HepG2 (cell line): Measurements from ENCODE around the gene FOXE3. TPM values are rescaled to one million over a fixed set of nuclear protein-coding genes. Genes with fewer than 3 reads are reported as not detected.

Experiments used
- ATAC-seq: fragments of 200-7000 bp; cut with Tn5 transposase; 3 replicates; pipeline ENCODE4 v1.9.1; 2020; ENCODE audit warnings: mild to moderate bottlenecking, moderate library complexity
- Bru-seq: library from RNA; stranded (reverse); fragments of 400-500 nt; gene quantifications from one replicate; lab custom pipeline; 2021; lab: Mats Ljungman, UMichigan
- BruChase-seq, 2 experiments: library from RNA; stranded (reverse); fragments of 400-500 nt; gene quantifications; one replicate each; lab custom pipeline; 2021; lab: Mats Ljungman, UMichigan
- BruUV-seq: library from RNA; stranded (reverse); fragments of 400-500 nt; replicated peaks from 2 replicates; lab custom pipeline; 2021; lab: Mats Ljungman, UMichigan
- CTCF ChIA-PET: fragments of 300-600 bp; formaldehyde crosslinking; extraction: SDS; loops from one replicate; lab custom pipeline; 2021; ENCODE audit warnings: low total read pairs, inconsistent platforms, low intra/inter-chr PET ratio; lab: Yijun Ruan, JAX
- POLR2A ChIA-PET: fragments of 350-600 bp; sonication (Branson Sonifier 250); formaldehyde crosslinking; loops from one replicate; lab custom pipeline; 2020; ENCODE audit warnings: antibody characterized with exemption, inconsistent platforms; lab: Yijun Ruan, JAX
- DNase-seq: peaks from one replicate; pipeline ENCODE4 v3.0.0-alpha.2; 2015; ENCODE audit warnings: low spot score
- FAIRE-seq: peaks from 3 replicates; lab custom pipeline; 2011; peaks lifted over from hg19 to GRCh38; lab: Jason Lieb, UNC
- H2AFZ ChIP-seq: one replicate; pipeline ENCODE4 v1.6.1; 2011; ENCODE audit warnings: low read length, inconsistent platforms
- H3K27ac ChIP-seq: fragments of 300-600 bp; 3 replicates; pipeline ENCODE4 v1.8.0; 2011; ENCODE audit warnings: mixed run types, mild to moderate bottlenecking, mixed read lengths, low read length, inconsistent platforms; ENCODE audit not compliant: insufficient read depth; ENCODE audit errors: extremely low read length
- H3K27me3 ChIP-seq, 2 experiments: fragments of 200-600 bp in 1 of 2; 2 replicates in 1 of 2; 3 replicates in 1 of 2; pipeline versions ENCODE4 v1.6.0 to v1.8.0; 2011; ENCODE audit warnings: low read length in 2 of 2, mild to moderate bottlenecking in 2 of 2, moderate library complexity in 2 of 2, inconsistent platforms in 1 of 2; ENCODE audit not compliant: insufficient read depth in 2 of 2, control insufficient read depth in 1 of 2
- H3K36me3 ChIP-seq, 2 experiments: fragments of 200-600 bp in 1 of 2; replicated peaks in 1 of 2; 2 replicates in 1 of 2; 3 replicates in 1 of 2; pipeline versions ENCODE4 v1.5.1 to v1.8.0; 2011; ENCODE audit warnings: low read length in 2 of 2, inconsistent platforms in 1 of 2; ENCODE audit not compliant: insufficient read depth in 2 of 2, control insufficient read depth in 1 of 2
- H3K4me1 ChIP-seq: 2 replicates; pipeline ENCODE4 v1.5.1; 2012; ENCODE audit warnings: low read length, inconsistent platforms; ENCODE audit not compliant: insufficient read depth
- H3K4me2 ChIP-seq: 2 replicates; pipeline ENCODE4 v1.6.0; 2011; ENCODE audit warnings: low read depth, low read length, inconsistent platforms
- H3K4me3 ChIP-seq, 3 experiments: fragments of 200-600 bp in 1 of 3; sonication (generic), shearing (Covaris generic) in 1 of 3; replicated peaks in 1 of 3; 2 replicates each; pipeline ENCODE4 v1.5.1; 2011 to 2016; ENCODE audit warnings: low read length in 3 of 3, inconsistent platforms in 2 of 3, low read depth in 2 of 3, mild to moderate bottlenecking in 2 of 3, control low read depth in 1 of 3, mixed read lengths in 1 of 3; ENCODE audit not compliant: insufficient read depth in 1 of 3
- H3K79me2 ChIP-seq: one replicate; pipeline ENCODE4 v1.6.1; 2011; ENCODE audit warnings: low read length, inconsistent platforms; ENCODE audit not compliant: insufficient read depth
- H3K9ac ChIP-seq: 2 replicates; pipeline ENCODE4 v1.6.0; 2011; ENCODE audit warnings: mild to moderate bottlenecking, low read depth, low read length, inconsistent platforms; ENCODE audit not compliant: insufficient read depth
- H3K9me3 ChIP-seq: 2 replicates; pipeline ENCODE4 v1.5.1; 2012; ENCODE audit warnings: mild to moderate bottlenecking, low read length
- H4K20me1 ChIP-seq: 2 replicates; pipeline ENCODE4 v1.6.0; 2011; ENCODE audit warnings: inconsistent platforms, mild to moderate bottlenecking, low read length, moderate library complexity; ENCODE audit not compliant: insufficient read depth
- CENPT ChIP-seq: sonication (generic); formaldehyde crosslinking; IDR thresholded peaks from 2 replicates; pipeline ENCODE4 v1.8.0; 2022; ENCODE audit warnings: low read depth, mild to moderate bottlenecking, moderate library complexity, missing genetic modification reagents
- MAX ChIP-seq: IDR thresholded peaks from 2 replicates; pipeline ENCODE4 v1.6.1; 2012; ENCODE audit warnings: inconsistent platforms
- PCBP2 ChIP-seq: fragments of 200-400 bp; formaldehyde crosslinking; optimal IDR thresholded peaks from 2 replicates; pipeline ENCODE3; 2018; ENCODE audit warnings: low read length, low read depth; ENCODE audit not compliant: poor library complexity, severe bottlenecking
- ZNF230 ChIP-seq: sonication (generic); formaldehyde crosslinking; IDR thresholded peaks from 2 replicates; pipeline ENCODE4 v1.4.0; 2020; ENCODE audit warnings: mild to moderate bottlenecking, missing genetic modification reagents
- ZNF292 ChIP-seq: sonication (generic); formaldehyde crosslinking; IDR thresholded peaks from 2 replicates; pipeline ENCODE4 v1.8.1; 2022; ENCODE audit warnings: mild to moderate bottlenecking, low read depth, missing genetic modification reagents, borderline replicate concordance
- ZNF687 ChIP-seq: sonication (generic); formaldehyde crosslinking; IDR thresholded peaks from 2 replicates; pipeline ENCODE4 v1.5.1; 2020; ENCODE audit warnings: mild to moderate bottlenecking, missing genetic modification reagents, moderate library complexity
- ZNF703 ChIP-seq: sonication (generic); formaldehyde crosslinking; IDR thresholded peaks from 2 replicates; pipeline ENCODE4 v1.5.1; 2020; ENCODE audit warnings: missing genetic modification reagents, mild to moderate bottlenecking, moderate library complexity, borderline replicate concordance
- ZNF746 ChIP-seq: sonication (generic); formaldehyde crosslinking; IDR thresholded peaks from 2 replicates; pipeline ENCODE4 v1.8.0; 2022; ENCODE audit warnings: mild to moderate bottlenecking, missing genetic modification reagents
- WGBS: methylation state at CpG from one replicate; pipeline ENCODE4 v1.1.6; 2017; ENCODE audit warnings: low lambda C conversion rate; 5-methylcytosine and 5-hydroxymethylcytosine counted together
- in situ Hi-C: cut with HindIII; loops from 2 replicates; pipeline ENCODE4 v1.10.0; 2017; ENCODE audit warnings: low pct_unique_long_range_greater_than_20kb; ENCODE audit not compliant: extremely low pct_ligation_motif_present
- intact Hi-C: fragments of 100-400 bp; cut with micrococcal nuclease; formaldehyde crosslinking; loops from one replicate; pipeline ENCODE4 v1.10.0; 2022; ENCODE audit not compliant: unreplicated experiment
- long read RNA-seq, 2 experiments: library from RNA in 1 of 2; library from polyadenylated mRNA in 1 of 2; stranded (forward) in 1 of 2; unstranded in 1 of 2; transcript quantifications; one replicate each; pipeline ENCODE4 v2.0.0, GENCODE V29; 2019 to 2022
- polyA minus RNA-seq, 3 experiments: library from RNA; depleted of rRNA, polyadenylated mRNA; stranded (reverse); fragments of >200 nt; gene quantifications; 2 replicates each; pipeline ENCODE4 v1.2.3, GENCODE V29; 2011; ENCODE audit warnings: low replicate concordance in 1 of 3
- polyA plus RNA-seq, 8 experiments: library from polyadenylated mRNA; depleted of rRNA in 3 of 8; stranded (reverse) in 7 of 8; unstranded in 1 of 8; fragments of >200 nt; fragmentation: Illumina TruSeq in 4 of 8; extraction: Trizol in 4 of 8; gene quantifications; 2 replicates each; pipeline versions ENCODE4 v1.2.1 to v1.2.3, GENCODE V29; 2011 to 2016; ENCODE audit warnings: low read depth in 4 of 8, missing spikeins in 1 of 8, mixed read lengths in 1 of 8; ENCODE audit not compliant: insufficient read depth in 1 of 8
- total RNA-seq, 5 experiments: library from RNA; depleted of rRNA; stranded (reverse); fragments of >200 nt; fragmentation: Illumina TruSeq; extraction: Trizol; gene quantifications; 2 replicates each; pipeline ENCODE4 v1.2.3, GENCODE V29; 2016; ENCODE audit warnings: low read depth in 1 of 5

FOXE3 gene
- total RNA-seq (2016; rRNA removed; fragmentation: Illumina TruSeq; extraction: Trizol) (not detected in 2 replicates), polyA plus RNA-seq (2011; rRNA removed) (not detected in 2 replicates), polyA minus RNA-seq (2011; rRNA and poly(A)+ RNA removed; ENCODE audit: low replicate concordance) (not detected in 2 replicates), Bru-seq, nascent RNA (not detected), BruChase-seq, experiment 1, labeled RNA remaining after a 6-hour chase (percentile 33 among the genes with signal in this experiment), BruChase-seq, experiment 2, labeled RNA remaining after a 2-hour chase (percentile 37 among the genes with signal in this experiment)
- not detected in 2 replicates for total RNA-seq (2016; cell fraction: cytosol; rRNA removed; fragmentation: Illumina TruSeq; extraction: Trizol; ENCODE audit: low read depth)
- not detected in 2 replicates for total RNA-seq (2016; cell fraction: insoluble cytoplasmic fraction; rRNA removed; fragmentation: Illumina TruSeq; extraction: Trizol)
- total RNA-seq (2016; cell fraction: membrane; rRNA removed; fragmentation: Illumina TruSeq; extraction: Trizol), result not detected in 2 replicates
- total RNA-seq (2016; cell fraction: nucleus; rRNA removed; fragmentation: Illumina TruSeq; extraction: Trizol), result not detected in 2 replicates
- polyA plus RNA-seq (2011; cell fraction: cytosol; rRNA removed), result not detected in 2 replicates
- polyA plus RNA-seq (2011; cell fraction: nucleus; rRNA removed), result not detected in 2 replicates
- not detected in 2 replicates for polyA plus RNA-seq (2012)
- polyA plus RNA-seq (2016; cell fraction: cytosol; fragmentation: Illumina TruSeq; extraction: Trizol; ENCODE audit: low read depth), result not detected in 2 replicates
- polyA plus RNA-seq (2016; cell fraction: insoluble cytoplasmic fraction; fragmentation: Illumina TruSeq; extraction: Trizol; ENCODE audit: low read depth), result not detected in 2 replicates
- not detected in 2 replicates for polyA plus RNA-seq (2016; cell fraction: membrane; fragmentation: Illumina TruSeq; extraction: Trizol; ENCODE audit: low read depth)
- polyA plus RNA-seq (2016; cell fraction: nucleus; fragmentation: Illumina TruSeq; extraction: Trizol; ENCODE audit: insufficient read depth, low read depth), result not detected in 2 replicates
- polyA minus RNA-seq (2011; cell fraction: cytosol; rRNA and poly(A)+ RNA removed), result not detected in 2 replicates
- polyA minus RNA-seq (2011; cell fraction: nucleus; rRNA and poly(A)+ RNA removed), result not detected in 2 replicates
- long read RNA-seq, experiment 1, result 0 reads
- long read RNA-seq, experiment 2, result 0 reads

GRCh38 chr1:47415728-47416318 is at the start of gene FOXE3:
TSS of gene FOXE3 (plus strand) at chr1:47416285. CDS start at chr1:47416316, 31 bp downstream.
- no peaks in the 10 kb centered on the region for H3K9me3 ChIP-seq
- no peak within 1 kb of the TSS for H3K9ac ChIP-seq
- H2AFZ ChIP-seq, result no peak within 1 kb of the TSS
- no peak within 1 kb of the TSS for H3K4me3 ChIP-seq
- peaks cover 0 to 21% of the 10 kb centered on the region in 2 experiments; a peak in 4 of 5 replicates for H3K27me3 ChIP-seq
- ATAC-seq, result no peak
- no peaks in the 10 kb centered on the region for H4K20me1 ChIP-seq
- WGBS, result 68% methylated on average over 16 of the region's 21 CpGs
- no peak within 1 kb of the TSS for H3K27ac ChIP-seq
- H3K4me2 ChIP-seq, result no peak within 1 kb of the TSS
- H3K79me2 ChIP-seq, result no peaks in the 10 kb centered on the region
- intact Hi-C loops (no loop called here), in situ Hi-C loops (no loop called here)
- ChIA-PET POLR2A (no interaction called here), CTCF (no interaction called here)
- BruUV-seq, result no TSS peak
- H3K4me1 ChIP-seq, result peaks cover 13% of the 10 kb centered on the region; the same call in 1 of the 2 replicates
- H3K36me3 ChIP-seq, result no peaks in the 10 kb centered on the region
- DNase-seq, result no peak
- TF ChIP-seq MAX, result no peak
- TF ChIP-seq PCBP2, result peak; percentile 27
- no peak for FAIRE-seq

- ChIA-PET CTCF (no interaction called here), POLR2A (no interaction called here)
- no peaks in the 10 kb centered on the region for H4K20me1 ChIP-seq
- no peaks in the 10 kb centered on the region for H3K27me3 ChIP-seq
- DNase-seq (no peak), FAIRE-seq (no peak), ATAC-seq (no peak)
- no TSS peak for BruUV-seq
- in situ Hi-C loops, result no loop called here
- no peaks in the 10 kb centered on the region for H3K9me3 ChIP-seq
- H3K79me2 ChIP-seq, result peaks cover 9% of the 10 kb centered on the region
- no peak overlapping the region for H2AFZ ChIP-seq
- no peak overlapping the region for H3K4me3 ChIP-seq
- intact Hi-C loops, result no loop called here
- no peaks in the 10 kb centered on the region for H3K4me1 ChIP-seq
- H3K9ac ChIP-seq, result no peak overlapping the region
- H3K36me3 ChIP-seq, result peaks cover 9 to 32% of the 10 kb centered on the region in 2 experiments; a peak in 4 of 5 replicates
- 91% methylated on average over 7 of the region's 7 CpGs for WGBS
- H3K27ac ChIP-seq, result no peak overlapping the region
- H3K4me2 ChIP-seq, result no peak overlapping the region
- TF ChIP-seq ZNF687 (CRISPR knock-in tag) (no peak), CENPT (CRISPR knock-in tag) (no peak), ZNF292 (CRISPR knock-in tag) (no peak), ZNF703 (CRISPR knock-in tag) (no peak), ZNF230 (CRISPR knock-in tag) (no peak), ZNF746 (CRISPR knock-in tag) (no peak)
Measured at GRCh38 chr1:47367651-47368050, 48.4 kb upstream of the FOXE3 start.
